ENCODE results near the gene PRKCZ. TPM values are rescaled to one million over a fixed set of nuclear protein-coding genes. Genes with fewer than 3 reads are reported as not detected.

Gene PRKCZ
- total and polyA plus RNA-seq, 4 donors = 4.8 to 9.9 (median 8.4) TPM

DNA sequence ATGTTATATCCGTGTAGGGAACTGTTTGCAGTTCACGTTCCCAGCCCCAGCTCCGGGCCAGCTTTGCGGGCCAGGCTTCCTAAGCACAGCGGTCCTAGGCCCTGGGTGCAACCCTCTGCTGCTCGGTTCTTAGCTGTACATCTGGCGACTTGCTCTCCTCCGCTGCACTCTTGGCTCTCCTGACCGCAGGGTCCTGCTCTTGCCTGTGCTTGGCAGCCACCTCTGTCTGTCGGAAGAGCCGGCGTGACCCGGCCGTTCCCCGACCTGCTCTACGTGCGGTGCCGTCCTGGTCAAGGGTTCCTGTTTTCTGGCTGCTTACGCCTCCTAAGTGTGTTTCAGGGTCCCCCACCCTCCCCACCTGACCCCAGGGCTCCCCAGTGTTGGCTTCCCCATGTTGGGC is 107.6 kb downstream of the PRKCZ start:
- Histone ChIP-seq H3K9me3 (ENCODE audit: control insufficient read depth in 4 of 4, low read length in 3 of 4) (no peaks in the 10 kb centered on the region), H3K4me1 (ENCODE audit: control insufficient read depth in 4 of 4, insufficient read depth in 4 of 4, low read length in 3 of 4) (no peaks in the 10 kb centered on the region), H3K4me3 (ENCODE audit: low read depth in 1 of 3, low read length in 3 of 3) (no peak overlapping the region), H3K27me3 (ENCODE audit: control insufficient read depth in 4 of 4, insufficient read depth in 4 of 4, low read length in 3 of 4) (no peaks in the 10 kb centered on the region), H3K9ac (ENCODE audit: low read depth in 1 of 2, low read length in 2 of 2) (no peak overlapping the region), H3K27ac (ENCODE audit: low read depth in 1 of 2, low read length in 2 of 2) (no peak overlapping the region), H3K36me3 (ENCODE audit: control insufficient read depth in 4 of 4, insufficient read depth in 3 of 4, low read depth in 1 of 4, low read length in 3 of 4) (peaks cover 3 to 26% (median 8%) of the 10 kb centered on the region in 4 donors)
- TF ChIP-seq SP1 (IDR thresholded peaks at IDR 0.05) = no peak
- TF ChIP-seq EGR1 (IDR thresholded peaks at IDR 0.05; ENCODE audit: low read depth in 2 of 2) = no peak
- no peak for TF ChIP-seq HNF4G (IDR thresholded peaks at IDR 0.05)
- TF ChIP-seq FOXA1 (IDR thresholded peaks at IDR 0.05) = no peak
- no peak for TF ChIP-seq ATF3 (IDR thresholded peaks at IDR 0.05)
- no peak for TF ChIP-seq FOXA2 (IDR thresholded peaks at IDR 0.05)
- no peak for TF ChIP-seq GABPA (IDR thresholded peaks at IDR 0.05 in 1 of 2, conservative IDR thresholded peaks at IDR 0.05 in 1 of 2)
- TF ChIP-seq RXRA (IDR thresholded peaks at IDR 0.05) = no peak
- 93% methylated on average over 19 of the region's 19 CpGs for whole genome bisulfite sequencing
- no peak for DNase-seq (ENCODE audit: low spot score)

DNA sequence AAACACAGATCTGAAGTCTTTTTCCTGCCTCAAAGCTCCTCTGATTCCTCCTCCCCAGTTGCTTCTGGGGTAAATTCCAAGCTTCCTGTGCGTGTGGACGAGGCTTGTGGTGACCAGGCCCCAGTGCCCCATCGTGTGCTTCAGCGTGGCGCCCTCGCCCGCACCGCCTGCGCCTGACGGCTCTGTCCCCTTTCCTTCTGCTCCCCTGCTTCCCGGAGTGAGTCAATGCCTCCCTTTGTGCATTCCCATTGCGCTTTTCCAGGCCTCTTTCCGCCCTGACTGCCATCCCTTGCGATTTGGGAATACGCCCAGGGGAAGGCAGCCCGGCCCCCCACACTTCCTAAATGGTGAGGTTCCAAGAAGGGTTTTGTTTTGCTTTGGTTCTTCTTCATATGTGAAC is 108.1 kb downstream of the PRKCZ start:
- no peak for DNase-seq (ENCODE audit: low spot score)
- WGBS = 94% methylated on average over 16 of the region's 16 CpGs

DNA sequence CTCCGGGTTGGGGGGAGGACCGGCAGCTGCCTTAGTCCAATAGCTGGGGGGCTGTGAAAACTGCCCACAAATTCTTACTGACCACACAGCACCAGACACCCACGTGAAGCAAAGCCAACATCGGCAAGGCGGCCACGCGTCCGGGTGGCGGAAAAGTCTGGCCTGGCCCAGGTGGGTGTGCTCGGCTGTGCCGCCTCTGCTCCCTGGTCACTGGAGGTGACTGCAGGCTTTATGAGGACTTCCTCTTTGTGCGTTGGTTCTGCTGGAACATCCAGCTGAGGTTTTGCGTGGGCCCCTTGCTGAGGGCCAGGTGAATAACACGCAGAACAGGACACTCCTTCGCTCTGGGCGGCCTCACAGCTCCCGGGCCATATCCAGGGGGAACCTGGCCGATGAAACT is 108.9 kb downstream of the PRKCZ start:
- 96% methylated on average over 18 of the region's 18 CpGs for WGBS
- H3K36me3 ChIP-seq (ENCODE audit: control insufficient read depth in 4 of 4, insufficient read depth in 3 of 4, low read depth in 1 of 4, low read length in 3 of 4) = peaks cover 2 to 26% (median 6%) of the 10 kb centered on the region in 4 donors
- no peak overlapping the region for H3K27ac ChIP-seq (ENCODE audit: low read depth in 1 of 2, low read length in 2 of 2)

More for the DNA sequence above, 108.1 kb downstream of the PRKCZ start:
- H3K4me3 ChIP-seq (ENCODE audit: low read depth in 1 of 3, low read length in 3 of 3) = no peak overlapping the region
- no peaks in the 10 kb centered on the region for H3K4me1 ChIP-seq (ENCODE audit: control insufficient read depth in 4 of 4, insufficient read depth in 4 of 4, low read length in 3 of 4)
- no peaks in the 10 kb centered on the region for H3K27me3 ChIP-seq (ENCODE audit: control insufficient read depth in 4 of 4, insufficient read depth in 4 of 4, low read length in 3 of 4)
- H3K9me3 ChIP-seq (ENCODE audit: control insufficient read depth in 4 of 4, low read length in 3 of 4) = no peaks in the 10 kb centered on the region
- no peak overlapping the region for H3K9ac ChIP-seq (ENCODE audit: low read depth in 1 of 2, low read length in 2 of 2)
- peaks cover 3 to 27% (median 6%) of the 10 kb centered on the region in 4 donors for H3K36me3 ChIP-seq (ENCODE audit: control insufficient read depth in 4 of 4, insufficient read depth in 3 of 4, low read depth in 1 of 4, low read length in 3 of 4)
- TF ChIP-seq, protein P1, sequence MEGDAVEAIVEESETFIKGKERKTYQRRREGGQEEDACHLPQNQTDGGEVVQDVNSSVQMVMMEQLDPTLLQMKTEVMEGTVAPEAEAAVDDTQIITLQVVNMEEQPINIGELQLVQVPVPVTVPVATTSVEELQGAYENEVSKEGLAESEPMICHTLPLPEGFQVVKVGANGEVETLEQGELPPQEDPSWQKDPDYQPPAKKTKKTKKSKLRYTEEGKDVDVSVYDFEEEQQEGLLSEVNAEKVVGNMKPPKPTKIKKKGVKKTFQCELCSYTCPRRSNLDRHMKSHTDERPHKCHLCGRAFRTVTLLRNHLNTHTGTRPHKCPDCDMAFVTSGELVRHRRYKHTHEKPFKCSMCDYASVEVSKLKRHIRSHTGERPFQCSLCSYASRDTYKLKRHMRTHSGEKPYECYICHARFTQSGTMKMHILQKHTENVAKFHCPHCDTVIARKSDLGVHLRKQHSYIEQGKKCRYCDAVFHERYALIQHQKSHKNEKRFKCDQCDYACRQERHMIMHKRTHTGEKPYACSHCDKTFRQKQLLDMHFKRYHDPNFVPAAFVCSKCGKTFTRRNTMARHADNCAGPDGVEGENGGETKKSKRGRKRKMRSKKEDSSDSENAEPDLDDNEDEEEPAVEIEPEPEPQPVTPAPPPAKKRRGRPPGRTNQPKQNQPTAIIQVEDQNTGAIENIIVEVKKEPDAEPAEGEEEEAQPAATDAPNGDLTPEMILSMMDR (IDR thresholded peaks at IDR 0.05; ENCODE audit: low read depth, low read length, missing input control) = no peak
- TF ChIP-seq, protein P2, sequence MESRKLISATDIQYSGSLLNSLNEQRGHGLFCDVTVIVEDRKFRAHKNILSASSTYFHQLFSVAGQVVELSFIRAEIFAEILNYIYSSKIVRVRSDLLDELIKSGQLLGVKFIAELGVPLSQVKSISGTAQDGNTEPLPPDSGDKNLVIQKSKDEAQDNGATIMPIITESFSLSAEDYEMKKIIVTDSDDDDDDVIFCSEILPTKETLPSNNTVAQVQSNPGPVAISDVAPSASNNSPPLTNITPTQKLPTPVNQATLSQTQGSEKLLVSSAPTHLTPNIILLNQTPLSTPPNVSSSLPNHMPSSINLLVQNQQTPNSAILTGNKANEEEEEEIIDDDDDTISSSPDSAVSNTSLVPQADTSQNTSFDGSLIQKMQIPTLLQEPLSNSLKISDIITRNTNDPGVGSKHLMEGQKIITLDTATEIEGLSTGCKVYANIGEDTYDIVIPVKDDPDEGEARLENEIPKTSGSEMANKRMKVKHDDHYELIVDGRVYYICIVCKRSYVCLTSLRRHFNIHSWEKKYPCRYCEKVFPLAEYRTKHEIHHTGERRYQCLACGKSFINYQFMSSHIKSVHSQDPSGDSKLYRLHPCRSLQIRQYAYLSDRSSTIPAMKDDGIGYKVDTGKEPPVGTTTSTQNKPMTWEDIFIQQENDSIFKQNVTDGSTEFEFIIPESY (IDR thresholded peaks at IDR 0.05) = no peak
- TF ChIP-seq SP1 (IDR thresholded peaks at IDR 0.05) (no peak), YY1 (IDR thresholded peaks at IDR 0.05) (no peak)
- no peak overlapping the region for H3K27ac ChIP-seq (ENCODE audit: low read depth in 1 of 2, low read length in 2 of 2)

More for the DNA sequence above, 108.9 kb downstream of the PRKCZ start:
- Histone ChIP-seq H3K4me3 (ENCODE audit: low read depth in 1 of 3, low read length in 3 of 3) (no peak overlapping the region), H3K9me3 (ENCODE audit: control insufficient read depth in 4 of 4, low read length in 3 of 4) (no peaks in the 10 kb centered on the region), H3K4me1 (ENCODE audit: control insufficient read depth in 4 of 4, insufficient read depth in 4 of 4, low read length in 3 of 4) (no peaks in the 10 kb centered on the region), H3K27me3 (ENCODE audit: control insufficient read depth in 4 of 4, insufficient read depth in 4 of 4, low read length in 3 of 4) (no peaks in the 10 kb centered on the region), H3K9ac (ENCODE audit: low read depth in 1 of 2, low read length in 2 of 2) (no peak overlapping the region)
- no peak for DNase-seq (ENCODE audit: low spot score)
- no peak for TF ChIP-seq RAD21 (IDR thresholded peaks at IDR 0.05)
- no peak for TF ChIP-seq ATF3 (IDR thresholded peaks at IDR 0.05)
- TF ChIP-seq HNF4G (IDR thresholded peaks at IDR 0.05) = no peak
- TF ChIP-seq GABPA (IDR thresholded peaks at IDR 0.05 in 1 of 2, conservative IDR thresholded peaks at IDR 0.05 in 1 of 2) = no peak
- TF ChIP-seq SP1 (IDR thresholded peaks at IDR 0.05) = no peak
- no peak for TF ChIP-seq NR2F2 (IDR thresholded peaks at IDR 0.05)
- TF ChIP-seq, protein P3, sequence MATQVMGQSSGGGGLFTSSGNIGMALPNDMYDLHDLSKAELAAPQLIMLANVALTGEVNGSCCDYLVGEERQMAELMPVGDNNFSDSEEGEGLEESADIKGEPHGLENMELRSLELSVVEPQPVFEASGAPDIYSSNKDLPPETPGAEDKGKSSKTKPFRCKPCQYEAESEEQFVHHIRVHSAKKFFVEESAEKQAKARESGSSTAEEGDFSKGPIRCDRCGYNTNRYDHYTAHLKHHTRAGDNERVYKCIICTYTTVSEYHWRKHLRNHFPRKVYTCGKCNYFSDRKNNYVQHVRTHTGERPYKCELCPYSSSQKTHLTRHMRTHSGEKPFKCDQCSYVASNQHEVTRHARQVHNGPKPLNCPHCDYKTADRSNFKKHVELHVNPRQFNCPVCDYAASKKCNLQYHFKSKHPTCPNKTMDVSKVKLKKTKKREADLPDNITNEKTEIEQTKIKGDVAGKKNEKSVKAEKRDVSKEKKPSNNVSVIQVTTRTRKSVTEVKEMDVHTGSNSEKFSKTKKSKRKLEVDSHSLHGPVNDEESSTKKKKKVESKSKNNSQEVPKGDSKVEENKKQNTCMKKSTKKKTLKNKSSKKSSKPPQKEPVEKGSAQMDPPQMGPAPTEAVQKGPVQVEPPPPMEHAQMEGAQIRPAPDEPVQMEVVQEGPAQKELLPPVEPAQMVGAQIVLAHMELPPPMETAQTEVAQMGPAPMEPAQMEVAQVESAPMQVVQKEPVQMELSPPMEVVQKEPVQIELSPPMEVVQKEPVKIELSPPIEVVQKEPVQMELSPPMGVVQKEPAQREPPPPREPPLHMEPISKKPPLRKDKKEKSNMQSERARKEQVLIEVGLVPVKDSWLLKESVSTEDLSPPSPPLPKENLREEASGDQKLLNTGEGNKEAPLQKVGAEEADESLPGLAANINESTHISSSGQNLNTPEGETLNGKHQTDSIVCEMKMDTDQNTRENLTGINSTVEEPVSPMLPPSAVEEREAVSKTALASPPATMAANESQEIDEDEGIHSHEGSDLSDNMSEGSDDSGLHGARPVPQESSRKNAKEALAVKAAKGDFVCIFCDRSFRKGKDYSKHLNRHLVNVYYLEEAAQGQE (IDR thresholded peaks at IDR 0.05) = no peak
- TF ChIP-seq TAF1 (conservative IDR thresholded peaks at IDR 0.05) = no peak
- TF ChIP-seq, protein P4, sequence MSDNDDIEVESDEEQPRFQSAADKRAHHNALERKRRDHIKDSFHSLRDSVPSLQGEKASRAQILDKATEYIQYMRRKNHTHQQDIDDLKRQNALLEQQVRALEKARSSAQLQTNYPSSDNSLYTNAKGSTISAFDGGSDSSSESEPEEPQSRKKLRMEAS (IDR thresholded peaks at IDR 0.05) = no peak
- TF ChIP-seq YY1 (IDR thresholded peaks at IDR 0.05) = no peak
- TF ChIP-seq JUND (IDR thresholded peaks at IDR 0.05) = no peak
- no peak for TF ChIP-seq EGR1 (IDR thresholded peaks at IDR 0.05; ENCODE audit: low read depth in 2 of 2)
